22Rv1 (cell line): ENCODE results near the gene ADGRB3.

Experiments
- H3K27ac ChIP-seq: fragments of 450-650 bp; 2 replicates; pipeline ENCODE4 v1.5.1; 2017
- CTCF ChIP-seq: fragments of 450-650 bp; IDR thresholded peaks from 2 replicates; pipeline ENCODE4 v1.5.1; 2017; ENCODE audit warnings: mild to moderate bottlenecking
- ZFX ChIP-seq: fragments of 450-650 bp; IDR thresholded peaks from 2 replicates; pipeline ENCODE4 v1.6.1; 2017; ENCODE audit warnings: antibody characterized with exemption, borderline replicate concordance

The ADGRB3 gene

GRCh38 chr6:68756454-68757375 is 121.6 kb downstream of the ADGRB3 start:
- no peak for TF ChIP-seq CTCF
- TF ChIP-seq ZFX: no peak
- no peak overlapping the region for H3K27ac ChIP-seq

GRCh38 chr6:68757821-68758220 is 122.7 kb downstream of the ADGRB3 start:
- TF ChIP-seq ZFX (no peak), CTCF (no peak)

DNA sequence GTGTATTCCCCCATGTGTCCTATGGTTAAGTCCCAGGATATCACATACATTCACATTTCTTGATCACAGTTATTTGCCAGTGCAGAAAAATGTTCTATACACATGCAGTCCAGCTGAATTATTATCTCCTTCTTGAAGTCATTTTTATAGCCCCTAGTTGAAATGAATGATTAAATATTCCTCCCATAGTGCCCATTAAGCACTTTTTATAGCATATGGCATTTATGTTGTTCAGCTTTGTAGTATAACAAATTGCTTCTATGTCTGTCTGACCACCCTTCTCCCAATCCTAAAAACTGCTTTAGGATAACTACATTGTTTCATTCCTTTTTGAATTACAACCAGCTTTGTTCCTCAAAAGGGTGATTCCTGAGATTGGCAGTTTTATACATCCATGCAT is 123.5 kb downstream of the ADGRB3 start:
- TF ChIP-seq ZFX: no peak
- no peak for TF ChIP-seq CTCF

More at GRCh38 chr6:68757821-68758220, 122.7 kb downstream of the ADGRB3 start:
- no peak overlapping the region for H3K27ac ChIP-seq

GRCh38 chr6:68760485-68760884 is 125.4 kb downstream of the ADGRB3 start:
- TF ChIP-seq CTCF (no peak), ZFX (no peak)

More for the DNA sequence above, 123.5 kb downstream of the ADGRB3 start:
- no peak overlapping the region for H3K27ac ChIP-seq

DNA sequence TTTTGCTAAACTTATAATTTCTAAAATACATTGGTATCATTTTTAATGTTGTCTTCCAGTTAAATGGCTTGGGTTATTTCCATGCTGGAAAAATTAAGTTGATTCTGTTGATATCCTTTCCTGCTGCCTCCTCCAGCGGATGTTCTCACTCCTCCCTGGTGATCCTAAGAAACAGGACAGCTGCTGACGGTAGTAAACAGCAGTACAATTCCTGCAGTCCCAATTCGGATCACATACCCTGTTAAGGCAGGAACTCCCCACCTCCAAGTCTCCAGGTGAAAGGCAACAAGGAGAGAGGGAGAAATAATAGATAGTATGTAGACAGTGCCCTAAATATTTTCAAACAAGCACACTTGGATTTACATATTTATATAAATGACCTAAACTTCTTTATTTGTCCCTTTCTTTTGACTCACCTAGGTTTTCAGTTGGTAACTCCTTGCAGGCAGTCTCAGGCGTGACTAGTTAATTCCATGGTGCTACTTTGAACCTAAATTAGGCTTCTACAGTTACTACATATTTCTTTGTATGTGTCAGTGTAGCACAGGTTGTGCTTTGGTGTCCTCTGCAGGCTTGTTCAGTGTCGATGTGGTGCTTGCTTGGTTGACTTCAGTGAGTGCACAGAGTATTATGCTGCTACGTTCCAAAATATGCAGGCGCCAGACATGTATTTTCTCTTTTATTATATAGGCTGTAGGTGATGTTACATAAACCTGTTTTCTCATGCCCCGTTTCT is 126.0 kb downstream of the ADGRB3 start:
- TF ChIP-seq CTCF: no peak
- no peak for TF ChIP-seq ZFX
- H3K27ac ChIP-seq: no peak overlapping the region

More at GRCh38 chr6:68760485-68760884, 125.4 kb downstream of the ADGRB3 start:
- no peak overlapping the region for H3K27ac ChIP-seq

- TF ChIP-seq ZFX (no peak), CTCF (no peak)
Measured at GRCh38 chr6:68761985-68762384, 126.9 kb downstream of the ADGRB3 start.

DNA sequence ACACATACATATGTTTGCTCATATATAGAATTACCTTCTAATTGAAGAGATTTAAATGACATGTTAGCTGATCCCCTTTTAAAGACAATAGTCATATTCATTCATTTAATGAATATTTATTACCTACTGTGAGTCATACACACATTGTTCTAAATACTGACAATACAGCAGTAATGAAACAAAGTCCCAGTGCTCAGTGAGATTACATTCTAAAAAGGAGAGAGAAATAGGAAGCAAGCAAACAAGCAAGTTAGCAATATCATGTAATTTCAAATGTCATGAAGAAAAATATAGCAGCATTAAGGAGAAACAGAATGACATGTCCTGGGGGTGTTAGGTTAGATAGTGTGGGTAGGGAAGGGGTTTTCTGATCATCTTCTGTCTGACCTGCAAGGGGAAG is 136.3 kb downstream of the ADGRB3 start:
- TF ChIP-seq ZFX: no peak
- TF ChIP-seq CTCF: no peak
- H3K27ac ChIP-seq: no peak overlapping the region

More at GRCh38 chr6:68761985-68762384, 126.9 kb downstream of the ADGRB3 start:
- no peak overlapping the region for H3K27ac ChIP-seq
